H1 (cell line): Measurements from ENCODE around the gene ZNF227. TPM values are rescaled to one million over a fixed set of nuclear protein-coding genes. Genes with fewer than 3 reads are reported as not detected.

Experiments
- ASH2L ChIP-seq: fragments of 200-600, 300-600 bp; sonication (generic); IDR thresholded peaks from one replicate; pipeline ENCODE4 v1.7.1; 2017; ENCODE audit warnings: low read length
- BCL11A ChIP-seq, 2 experiments: IDR thresholded peaks; one replicate each; pipeline ENCODE4 v1.6.1; 2011; ENCODE audit warnings: low read depth in 2 of 2, low read length in 2 of 2, mild to moderate bottlenecking in 2 of 2
- CHD1 ChIP-seq: IDR thresholded peaks from 2 replicates; pipeline ENCODE4 v1.6.1; 2012; ENCODE audit warnings: low read depth, low read length, improper control_type of control experiment
- CHD7 ChIP-seq: fragments of 300-600 bp; sonication (generic); IDR thresholded peaks from 2 replicates; pipeline ENCODE4 v1.7.1; 2012; ENCODE audit warnings: low read length, moderate library complexity, mild to moderate bottlenecking, inconsistent platforms; ENCODE audit not compliant: insufficient replicate concordance
- HDAC6 ChIP-seq: IDR thresholded peaks from one replicate; pipeline ENCODE4 v1.7.1; 2012; ENCODE audit warnings: low read depth, mild to moderate bottlenecking, inconsistent platforms, low read length, moderate library complexity
- MAFK ChIP-seq: IDR thresholded peaks from 2 replicates; pipeline ENCODE4 v1.6.1; 2012; ENCODE audit warnings: low read depth, mild to moderate bottlenecking, improper control_type of control experiment, low read length
- PHF8 ChIP-seq: fragments of 200-600 bp; sonication (generic); conservative IDR thresholded peaks from 2 replicates; pipeline ENCODE4 v1.7.1; 2012; ENCODE audit warnings: low read depth, mild to moderate bottlenecking, inconsistent platforms, low read length, moderate library complexity
- RAD21 ChIP-seq, 2 experiments: IDR thresholded peaks in 1 of 2; conservative IDR thresholded peaks in 1 of 2; 2 replicates each; pipeline ENCODE4 v1.6.1; 2011; ENCODE audit warnings: low read depth in 2 of 2, low read length in 2 of 2, improper control_type of control experiment in 1 of 2, inconsistent platforms in 1 of 2, mild to moderate bottlenecking in 1 of 2, moderate library complexity in 1 of 2
- RFX5 ChIP-seq: IDR thresholded peaks from 2 replicates; pipeline ENCODE4 v1.6.1; 2011; ENCODE audit warnings: low read depth, low read length, improper control_type of control experiment, borderline replicate concordance
- TBP ChIP-seq: IDR thresholded peaks from 2 replicates; pipeline ENCODE4 v1.6.1; 2011; ENCODE audit warnings: low read depth, low read length, improper control_type of control experiment
- ZNF274 ChIP-seq: IDR thresholded peaks from 2 replicates; pipeline ENCODE4 v1.7.0; 2012; ENCODE audit warnings: low read length, borderline replicate concordance; ENCODE audit errors: extremely low read depth
- polyA plus RNA-seq, 7 experiments: library from polyadenylated mRNA; depleted of rRNA in 3 of 7; stranded (reverse) in 5 of 7; unstranded in 2 of 7; fragments of >200 nt in 5 of 7; fragments of 200-250 nt in 2 of 7; gene quantifications; 1 replicate in 5 of 7; 2 replicates in 1 of 7; 4 replicates in 1 of 7; pipeline versions ENCODE4 v1.2.1 to v1.2.3, GENCODE V29; 2011 to 2013; ENCODE audit warnings: missing spikeins in 2 of 7, mixed read lengths in 2 of 7
- total RNA-seq: library from RNA; stranded (reverse); fragmentation: NEBNext Ultra II Directional; extraction: Animal tissue kit (Norgen Biotek cat#: 25700); gene quantifications from 2 replicates; pipeline ENCODE4 v1.2.1, GENCODE V29; 2021

The ZNF227 gene
- total and polyA plus RNA-seq, 2 of the 8 experiments (the other 6 are each of a cell fraction or from before 2014, with no cell fraction given): 4.9 to 23.9 TPM

GRCh38 chr19:44212250-44212865 is at the start of gene ZNF227 (continued):
- TF ChIP-seq CHD7 (no peak), RFX5 (no peak), BCL11A (IDR thresholded peaks at IDR 0.05; ENCODE audit: low read depth in 2 of 2, low read length in 2 of 2) (no peak), CHD1 (no peak), PHF8 (peak; percentile 82), RAD21 (IDR thresholded peaks at IDR 0.05 in 1 of 2, conservative IDR thresholded peaks at IDR 0.05 in 1 of 2; ENCODE audit: low read depth in 2 of 2, low read length in 2 of 2) (peak in 1 of 2 experiments; percentile 15; a peak in 1 of 4 replicates), HDAC6 (no peak), MAFK (no peak), ZNF274 (no peak), TBP (peak; percentile 52; the same call in 1 of the 2 replicates), ASH2L (peak; percentile 49)
